Fibroblast of the aortic adventitia (primary cell): ENCODE data around the gene LYRM2. TPM values are rescaled to one million over a fixed set of nuclear protein-coding genes. Genes with fewer than 3 reads are reported as not detected.

ENCODE experiments used
- DNase-seq: peaks from one replicate; pipeline ENCODE4 v3.0.0-alpha.2; 2010; ENCODE audit warnings: low read depth
- H3K4me3 ChIP-seq: 2 replicates; pipeline ENCODE4 v1.5.1; 2011; ENCODE audit warnings: low read depth, mild to moderate bottlenecking, control low read depth, low read length, moderate library complexity
- CTCF ChIP-seq: IDR thresholded peaks from 2 replicates; pipeline ENCODE4 v1.5.1; 2011; ENCODE audit warnings: mild to moderate bottlenecking, low read length, control low read depth, inconsistent platforms; ENCODE audit not compliant: insufficient read depth
- total RNA-seq: library from RNA; depleted of rRNA; stranded (reverse); fragments of >200 nt; gene quantifications from 2 replicates; pipeline ENCODE4 v1.2.3, GENCODE V29; 2012; ENCODE audit warnings: low replicate concordance

LYRM2 gene
- total RNA-seq, 1 donor, result 35.5 TPM

- H3K4me3 ChIP-seq, result no peak overlapping the region
- no peak for DNase-seq
- TF ChIP-seq CTCF, result no peak
These were observed 83.5 kb downstream of the LYRM2 start for GRCh38 chr6:89555031-89555430.

GRCh38 chr6:89554106-89554505 is 84.4 kb downstream of the LYRM2 start:
- TF ChIP-seq CTCF, result no peak
- no peak for DNase-seq
- no peak overlapping the region for H3K4me3 ChIP-seq

- no peak for DNase-seq
- H3K4me3 ChIP-seq, result no peak overlapping the region
- TF ChIP-seq CTCF, result no peak
These were observed 85.1 kb downstream of the LYRM2 start for GRCh38 chr6:89553431-89553830.

DNA sequence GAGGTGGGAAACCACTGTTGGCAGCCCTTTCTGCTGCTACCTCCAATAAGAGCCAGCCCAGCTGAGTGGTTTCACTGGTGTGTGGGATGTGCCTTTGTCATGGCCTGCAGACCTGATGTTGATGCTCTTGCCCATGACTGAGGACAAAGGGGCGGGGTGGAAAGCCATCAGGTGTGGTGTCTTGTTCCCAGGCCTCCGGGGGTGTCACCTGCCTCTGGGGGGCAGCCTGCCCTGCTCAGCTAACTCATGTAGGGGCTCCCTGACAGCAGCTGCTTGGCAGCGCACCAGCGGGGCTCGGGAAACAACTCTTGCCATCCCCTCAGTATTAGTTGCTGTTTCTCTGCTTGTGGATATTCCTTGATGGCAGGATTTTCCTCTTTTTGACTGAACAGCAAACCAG is 91.3 kb downstream of the LYRM2 start:
- H3K4me3 ChIP-seq, result no peak overlapping the region
- no peak for TF ChIP-seq CTCF
- no peak for DNase-seq

GRCh38 chr6:89542866-89543265 is 95.7 kb downstream of the LYRM2 start:
- no peak overlapping the region for H3K4me3 ChIP-seq
- TF ChIP-seq CTCF, result no peak

DNA sequence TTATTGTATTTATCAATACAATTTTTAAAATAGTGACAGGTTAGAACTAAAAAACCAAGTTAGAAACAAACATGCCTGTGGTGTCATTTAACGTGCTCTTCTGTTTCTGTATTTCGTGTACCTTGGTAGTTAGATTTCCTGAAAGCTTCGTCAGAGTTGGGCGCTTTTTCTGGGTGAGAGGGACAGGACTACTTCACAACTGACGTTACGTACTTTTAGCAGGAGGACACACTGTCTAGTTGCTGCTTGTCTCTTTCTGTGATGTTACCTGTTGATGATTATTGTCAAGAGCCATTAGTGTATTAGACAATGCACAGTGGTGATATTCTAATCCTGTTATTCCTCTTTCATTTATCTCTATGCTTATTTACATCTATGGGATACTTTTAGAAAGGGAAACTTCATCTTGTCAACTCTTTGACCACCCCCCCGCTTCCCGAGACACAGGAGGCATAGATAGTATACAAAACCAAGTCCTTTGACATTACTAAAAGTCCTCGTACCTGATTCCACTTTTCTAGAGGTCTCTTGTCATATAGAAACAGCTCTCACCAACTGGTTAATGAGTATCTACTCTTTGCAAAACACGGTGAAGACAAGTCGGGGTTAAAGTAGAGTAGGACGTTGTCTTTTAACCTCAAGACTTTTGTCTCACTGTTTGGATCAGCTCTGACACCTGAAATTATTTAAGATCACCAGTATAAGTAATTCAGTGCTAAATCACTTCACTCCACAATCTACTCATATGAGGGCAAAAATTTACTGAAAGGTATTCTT is 96.3 kb downstream of the LYRM2 start:
- DNase-seq, result no peak
- no peak for TF ChIP-seq CTCF
- no peak overlapping the region for H3K4me3 ChIP-seq

More at GRCh38 chr6:89542866-89543265, 95.7 kb downstream of the LYRM2 start:
- no peak for DNase-seq

- no peak for DNase-seq
- no peak overlapping the region for H3K4me3 ChIP-seq
- no peak for TF ChIP-seq CTCF
These were observed 98.8 kb downstream of the LYRM2 start for GRCh38 chr6:89539779-89540178.
